GM21390 (cell line): ENCODE data around the gene MICAL3.

ENCODE experiments used
- ATAC-seq: cut with Tn5 transposase; IDR thresholded peaks from one replicate; pipeline ENCODE4 v1.9.1; 2021; ENCODE audit not compliant: unreplicated experiment

MICAL3 gene

DNA sequence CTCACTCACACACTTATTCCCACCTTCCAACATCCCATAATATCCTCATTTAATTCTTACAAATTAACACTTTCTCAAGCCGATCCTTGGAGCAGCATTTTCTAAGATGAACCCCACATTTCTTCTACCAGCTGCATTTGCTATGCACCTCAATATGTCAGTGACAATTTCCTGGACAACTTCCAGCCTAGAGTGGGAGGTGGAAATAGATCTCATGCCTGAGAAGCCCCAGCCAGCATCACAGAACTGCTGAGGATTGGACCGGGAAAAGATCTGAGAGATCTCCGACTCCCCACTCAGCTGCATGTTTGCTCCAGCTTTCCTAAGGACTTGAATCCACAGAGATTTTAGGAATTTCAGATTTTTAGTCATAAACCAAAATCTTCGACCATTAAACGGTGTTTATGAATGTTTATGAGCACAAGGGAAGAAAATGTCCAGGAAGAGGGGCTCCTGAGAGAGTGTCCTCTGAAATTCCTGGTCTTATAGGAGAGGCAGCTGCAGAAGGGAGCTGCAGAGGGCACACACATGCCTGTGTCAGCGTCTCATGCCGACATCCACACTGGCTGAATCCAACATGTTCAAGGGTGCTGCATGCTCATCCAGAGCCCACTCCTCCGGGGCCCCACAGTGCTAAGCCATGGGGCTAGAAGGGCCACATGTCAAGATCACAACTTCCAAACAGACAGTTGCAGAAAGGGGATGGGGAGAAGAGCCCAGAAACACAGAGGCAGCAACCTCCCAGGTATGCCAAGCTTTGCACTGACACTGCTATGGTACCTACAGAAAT is 68.6 kb downstream of the MICAL3 start:
- ATAC-seq: no peak

DNA sequence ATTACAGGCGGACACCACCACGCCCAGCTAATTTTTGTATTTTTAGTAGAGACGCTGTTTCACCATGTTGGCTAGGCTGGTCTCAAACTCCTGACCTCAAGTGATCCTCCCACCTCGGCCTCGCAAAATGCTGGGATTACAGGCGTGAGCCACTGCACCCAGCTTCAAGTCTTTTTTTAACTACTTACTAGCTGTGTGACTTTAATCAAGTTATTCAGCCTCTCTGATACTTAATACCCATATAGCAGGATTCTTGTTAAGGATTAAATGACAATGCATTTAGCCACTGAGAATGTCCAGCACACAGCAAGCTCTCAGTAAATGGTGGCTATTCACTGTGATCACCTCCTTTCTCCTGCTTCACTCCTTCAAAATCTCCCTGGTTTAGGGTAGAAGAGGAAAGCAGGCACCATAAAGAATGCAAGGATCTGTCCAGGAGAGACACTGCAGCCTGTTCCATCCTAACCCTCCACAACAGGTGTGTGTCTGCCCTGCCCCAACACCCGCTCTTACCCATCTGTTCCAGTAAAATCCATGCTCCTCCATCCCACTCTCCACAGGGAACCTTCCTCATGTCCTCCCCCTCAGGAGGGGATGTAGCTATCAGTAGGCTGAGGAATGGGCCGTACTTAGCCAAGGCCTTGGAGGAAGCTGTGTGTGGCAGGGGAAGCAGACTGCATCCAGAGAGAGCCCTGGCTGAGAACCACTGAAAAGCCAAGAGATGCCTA is 69.3 kb downstream of the MICAL3 start:
- ATAC-seq: no peak

DNA sequence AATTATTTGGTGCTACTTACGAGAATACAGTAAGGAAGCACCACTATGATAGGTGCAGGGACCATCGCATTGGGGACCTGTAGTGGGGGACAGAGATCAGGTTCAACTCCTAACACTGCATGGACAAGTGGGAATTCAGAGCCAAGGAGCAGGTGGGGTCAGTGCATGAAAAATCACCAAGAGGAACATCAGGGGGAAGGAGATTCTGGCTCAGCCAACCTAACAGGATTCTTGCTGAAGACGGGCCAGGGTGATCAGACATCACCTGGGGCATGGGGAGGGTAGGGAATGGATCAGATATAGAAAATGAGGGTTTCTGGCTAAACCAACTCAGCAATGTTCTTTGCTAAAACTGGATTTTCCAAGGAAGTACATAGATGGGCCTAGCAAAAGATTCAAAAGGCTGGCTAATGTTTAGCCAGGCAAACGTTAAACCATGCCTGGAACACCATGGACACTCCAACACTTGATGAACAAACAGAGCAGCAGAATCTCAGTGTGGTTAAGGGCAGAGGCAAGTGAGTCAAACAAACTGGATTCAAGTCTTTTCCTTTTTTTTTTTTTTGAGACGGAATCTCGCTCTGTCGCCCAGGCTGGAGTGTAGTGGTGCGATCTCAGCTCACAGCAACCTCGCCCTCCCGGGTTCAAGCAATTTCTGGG is 70.0 kb downstream of the MICAL3 start:
- ATAC-seq: no peak

- no peak for ATAC-seq
Observed at GRCh38 chr22:17953147-17953546, 71.2 kb downstream of the MICAL3 start.

DNA sequence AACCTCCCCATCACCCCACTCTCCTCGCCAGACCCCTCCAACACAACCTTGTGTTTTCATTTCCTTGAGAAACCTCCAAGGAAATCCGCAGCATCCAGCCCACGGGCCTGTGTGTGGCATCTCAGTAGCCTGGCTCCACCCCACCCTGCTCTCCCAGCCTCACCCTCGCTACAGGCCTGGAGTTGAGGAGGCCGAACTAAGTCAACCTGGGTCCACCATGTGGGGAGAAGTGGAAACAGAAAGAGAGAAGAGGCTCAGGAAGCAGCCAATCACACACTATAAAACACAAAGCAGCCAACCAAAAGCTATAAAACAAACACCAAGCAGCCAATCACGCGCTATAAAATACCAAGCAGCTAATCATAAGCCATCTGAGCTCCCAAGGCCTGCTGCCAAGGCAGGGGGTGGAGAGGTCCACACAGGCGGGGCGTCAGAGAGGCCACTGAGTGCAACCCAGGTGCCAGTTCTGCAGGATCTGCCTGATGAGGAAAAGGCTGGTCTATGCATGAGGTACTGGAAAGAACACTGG is 72.0 kb downstream of the MICAL3 start:
- no peak for ATAC-seq

- no peak for ATAC-seq
Observed at GRCh38 chr22:17951315-17951714, 73.0 kb downstream of the MICAL3 start.

GRCh38 chr22:17950651-17951214 is 73.6 kb downstream of the MICAL3 start:
- ATAC-seq: no peak

- ATAC-seq: no peak
Observed at GRCh38 chr22:17949642-17950473, 74.5 kb downstream of the MICAL3 start.

DNA sequence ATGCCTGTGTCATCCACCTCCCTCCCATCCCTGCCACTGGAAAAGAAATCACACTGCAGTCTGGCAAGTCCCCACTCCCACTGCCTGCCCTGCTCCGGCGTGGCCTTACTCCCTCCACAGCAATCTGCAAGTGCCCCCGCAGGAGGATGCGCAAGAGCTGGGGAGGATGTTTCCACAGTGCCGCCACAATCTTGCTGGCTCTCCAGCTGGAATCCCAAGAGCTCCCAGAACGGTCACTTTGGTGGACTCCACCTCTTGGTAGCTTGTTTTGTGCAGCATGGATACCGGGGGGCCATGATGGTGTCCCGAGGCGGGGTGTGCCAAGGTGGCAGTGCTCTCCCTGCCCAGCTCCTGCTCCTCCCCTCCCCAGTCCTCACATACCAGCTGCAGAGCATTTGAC is 76.3 kb downstream of the MICAL3 start:
- ATAC-seq: no peak

DNA sequence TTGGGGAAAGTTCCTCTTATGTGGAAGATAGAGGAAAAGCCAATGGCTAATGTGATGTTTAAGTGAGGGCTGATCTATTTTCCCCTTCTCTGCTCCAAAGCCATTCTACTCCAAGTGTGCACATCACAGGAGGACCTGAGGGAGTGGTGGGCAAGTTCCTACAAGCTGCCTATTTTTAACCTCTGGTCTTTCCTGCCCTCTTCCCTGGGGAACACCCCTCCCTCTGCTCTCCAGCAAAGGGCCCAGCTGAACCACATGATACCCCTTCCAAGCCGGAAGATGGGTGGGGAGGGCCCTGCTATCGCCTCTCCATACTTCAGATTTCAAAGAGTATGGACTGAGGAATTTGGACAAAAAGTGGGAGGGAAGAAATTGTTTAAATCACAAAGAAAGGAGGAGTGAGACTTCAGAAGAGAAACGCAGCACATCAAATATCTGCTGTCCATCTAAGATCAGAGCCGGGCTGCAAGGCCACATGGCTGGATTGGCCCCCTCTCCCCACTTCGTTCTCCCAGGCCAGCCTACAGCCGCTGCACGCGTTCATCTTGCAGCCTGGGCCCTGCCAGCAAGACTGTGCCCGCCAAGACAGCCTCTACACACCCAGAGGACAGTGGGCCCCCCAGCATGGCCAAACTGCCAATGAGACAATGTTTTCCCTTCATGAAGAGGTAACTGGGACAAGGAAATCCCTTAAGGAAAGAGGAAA is 77.5 kb downstream of the MICAL3 start:
- ATAC-seq: no peak

- ATAC-seq: no peak
Observed at GRCh38 chr22:17945888-17946648, 78.3 kb downstream of the MICAL3 start.

GRCh38 chr22:17945156-17945887 is 79.0 kb downstream of the MICAL3 start:
- ATAC-seq: no peak

DNA sequence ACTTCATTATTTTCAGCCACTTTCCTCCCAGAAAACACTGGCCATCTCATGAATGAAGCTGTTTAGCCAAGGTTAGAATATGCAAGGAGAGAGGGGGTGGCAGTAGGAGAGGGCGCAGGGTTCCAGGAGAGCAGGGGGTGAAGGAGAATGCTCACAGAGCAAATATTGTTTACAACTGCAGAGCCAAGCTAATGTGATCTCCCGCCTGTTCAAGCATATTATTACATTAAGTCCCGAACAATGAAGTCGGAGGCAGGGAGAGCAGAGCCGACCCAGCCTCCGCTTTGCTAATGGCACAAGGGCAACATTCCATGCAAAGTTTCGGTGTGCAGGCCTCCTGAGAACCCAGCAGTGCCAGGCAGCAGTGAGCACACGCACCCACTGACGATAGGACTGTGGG is 80.1 kb downstream of the MICAL3 start:
- ATAC-seq: no peak

DNA sequence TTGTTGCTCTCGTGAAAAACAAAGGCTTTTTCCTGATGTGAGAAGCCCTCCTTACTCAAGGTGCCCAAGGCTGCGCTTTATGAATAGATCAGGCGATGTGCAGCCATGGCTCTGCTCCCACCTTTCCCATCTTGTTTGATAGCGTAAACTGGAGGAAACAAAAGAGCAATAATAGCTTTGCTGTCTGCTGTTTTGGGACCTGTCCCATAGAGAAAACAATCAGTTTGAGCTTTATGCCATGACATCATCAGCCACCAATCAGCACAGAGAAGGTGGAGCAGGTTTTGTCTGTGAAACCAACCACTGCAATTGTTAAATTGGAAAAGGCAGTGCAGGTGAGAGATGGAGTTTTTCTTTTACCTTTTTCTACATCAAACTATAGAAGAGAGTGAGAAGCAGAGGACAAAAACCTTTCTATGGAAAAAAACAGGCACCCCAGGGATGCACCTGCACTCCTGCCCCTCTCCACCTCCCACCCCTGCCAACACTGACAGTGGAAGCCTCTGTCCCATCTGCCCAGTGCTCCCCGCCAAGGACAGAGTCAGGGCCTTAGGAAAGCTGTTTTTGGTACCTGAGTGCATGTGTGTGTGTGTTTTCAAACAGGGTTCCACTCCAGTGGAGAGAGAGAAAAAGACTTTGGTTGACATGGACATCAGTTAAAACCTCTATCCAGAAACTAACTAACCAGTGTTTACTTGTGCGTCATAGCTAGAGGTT is 80.7 kb downstream of the MICAL3 start:
- no peak for ATAC-seq

GRCh38 chr22:17942721-17943120 is 81.6 kb downstream of the MICAL3 start:
- ATAC-seq: no peak

GRCh38 chr22:17941471-17942406 is 82.6 kb downstream of the MICAL3 start:
- no peak for ATAC-seq

- no peak for ATAC-seq
Observed at GRCh38 chr22:17939579-17939978, 84.8 kb downstream of the MICAL3 start.
